Tibial artery (tissue), 4 donors: Measurements from ENCODE around the gene CAMSAP2.
A peak's percentile ranks its signal among the peaks of the same experiment; 100 is the strongest.
"Not testable (repeated sequence)": the region's sequence is repeated elsewhere in the genome, so short reads cannot be mapped to it uniquely, and the experiment has no call there.

ENCODE experiments used
- DNase-seq, 2 donors: peaks; one replicate each; pipeline ENCODE4 v3.0.0-alpha.2; 2019
- H3K27ac ChIP-seq, 2 donors: fragments of 200-600 bp; sonication (generic) in 1 of 2; 1 replicate in 1 of 2; 2 replicates in 1 of 2; pipeline ENCODE4 v1.5.1; 2018 to 2019; ENCODE audit warnings: mild to moderate bottlenecking in 1 of 2
- H3K27me3 ChIP-seq, 2 donors: fragments of 200-600 bp; sonication (generic) in 1 of 2; one replicate each; pipeline versions ENCODE4 v1.5.1 to v1.6.0; 2016 to 2019
- H3K36me3 ChIP-seq, 3 donors: fragments of 200-600 bp; sonication (generic) in 2 of 3; one replicate each; pipeline ENCODE4 v1.5.1; 2016 to 2019; ENCODE audit warnings: mild to moderate bottlenecking in 2 of 3
- H3K4me1 ChIP-seq, 4 donors: fragments of 200-600 bp; sonication (generic) in 2 of 4; 1 replicate in 3 of 4; 2 replicates in 1 of 4; pipeline ENCODE4 v1.5.1; 2016 to 2019
- H3K4me3 ChIP-seq, 2 donors: fragments of 200-600 bp; sonication (generic) in 1 of 2; 1 replicate in 1 of 2; 2 replicates in 1 of 2; pipeline ENCODE4 v1.5.1; 2018 to 2019; ENCODE audit warnings: mild to moderate bottlenecking in 2 of 2
- H3K9me3 ChIP-seq, 3 donors: fragments of 200-600 bp; sonication (generic) in 1 of 3; one replicate each; pipeline ENCODE4 v1.5.1; 2016 to 2019
- intact Hi-C: fragments of 100-400 bp; cut with DNase I; formaldehyde crosslinking; loops from one replicate; pipeline ENCODE4 v1.15.0; 2023; ENCODE audit warnings: low total_unique reads
- TF ChIP-seq, protein P1 (sequence below), 2 experiments: fragments of 200-600 bp in 1 of 2; fragments of 450-650 bp in 1 of 2; IDR thresholded peaks; one replicate each; pipeline ENCODE4 v1.5.1; 2017 to 2019; ENCODE audit warnings: antibody characterized with exemption in 2 of 2, mild to moderate bottlenecking in 1 of 2, moderate library complexity in 1 of 2

Gene CAMSAP2

DNA sequence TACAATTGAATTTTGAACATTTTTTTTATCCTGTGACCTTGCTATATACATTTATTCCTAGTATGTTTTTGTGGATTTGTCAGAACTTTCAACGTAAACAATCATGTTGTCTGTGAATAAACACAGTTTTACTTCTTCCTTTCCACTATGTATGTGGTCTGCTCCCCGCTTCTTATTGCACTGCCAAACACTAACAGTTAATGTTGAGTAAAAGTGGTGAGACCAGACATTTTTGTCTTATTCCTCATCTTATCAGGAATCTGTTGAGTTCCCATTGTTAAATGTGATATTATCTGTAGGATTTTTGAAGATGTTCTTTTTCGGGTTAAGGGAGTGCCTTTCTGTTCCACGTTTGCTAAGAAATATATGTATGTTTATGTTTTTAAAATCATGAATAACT lies 45.9 kb downstream of the CAMSAP2 start:
- TF ChIP-seq, protein P1, sequence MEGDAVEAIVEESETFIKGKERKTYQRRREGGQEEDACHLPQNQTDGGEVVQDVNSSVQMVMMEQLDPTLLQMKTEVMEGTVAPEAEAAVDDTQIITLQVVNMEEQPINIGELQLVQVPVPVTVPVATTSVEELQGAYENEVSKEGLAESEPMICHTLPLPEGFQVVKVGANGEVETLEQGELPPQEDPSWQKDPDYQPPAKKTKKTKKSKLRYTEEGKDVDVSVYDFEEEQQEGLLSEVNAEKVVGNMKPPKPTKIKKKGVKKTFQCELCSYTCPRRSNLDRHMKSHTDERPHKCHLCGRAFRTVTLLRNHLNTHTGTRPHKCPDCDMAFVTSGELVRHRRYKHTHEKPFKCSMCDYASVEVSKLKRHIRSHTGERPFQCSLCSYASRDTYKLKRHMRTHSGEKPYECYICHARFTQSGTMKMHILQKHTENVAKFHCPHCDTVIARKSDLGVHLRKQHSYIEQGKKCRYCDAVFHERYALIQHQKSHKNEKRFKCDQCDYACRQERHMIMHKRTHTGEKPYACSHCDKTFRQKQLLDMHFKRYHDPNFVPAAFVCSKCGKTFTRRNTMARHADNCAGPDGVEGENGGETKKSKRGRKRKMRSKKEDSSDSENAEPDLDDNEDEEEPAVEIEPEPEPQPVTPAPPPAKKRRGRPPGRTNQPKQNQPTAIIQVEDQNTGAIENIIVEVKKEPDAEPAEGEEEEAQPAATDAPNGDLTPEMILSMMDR (IDR thresholded peaks at IDR 0.05) = no peak
- intact Hi-C loops = no loop called here
- H3K27ac ChIP-seq = no peak overlapping the region
- peaks cover 0 to 3% (median 0%) of the 10 kb centered on the region in 3 donors for H3K9me3 ChIP-seq
- no peak for DNase-seq
- H3K27me3 ChIP-seq = no peaks in the 10 kb centered on the region
- H3K4me3 ChIP-seq = no peak overlapping the region
- peaks cover 0 to 29% (median 4%) of the 10 kb centered on the region in 4 donors for H3K4me1 ChIP-seq
- peaks cover 8 to 13% (median 13%) of the 10 kb centered on the region in 3 donors for H3K36me3 ChIP-seq

DNA sequence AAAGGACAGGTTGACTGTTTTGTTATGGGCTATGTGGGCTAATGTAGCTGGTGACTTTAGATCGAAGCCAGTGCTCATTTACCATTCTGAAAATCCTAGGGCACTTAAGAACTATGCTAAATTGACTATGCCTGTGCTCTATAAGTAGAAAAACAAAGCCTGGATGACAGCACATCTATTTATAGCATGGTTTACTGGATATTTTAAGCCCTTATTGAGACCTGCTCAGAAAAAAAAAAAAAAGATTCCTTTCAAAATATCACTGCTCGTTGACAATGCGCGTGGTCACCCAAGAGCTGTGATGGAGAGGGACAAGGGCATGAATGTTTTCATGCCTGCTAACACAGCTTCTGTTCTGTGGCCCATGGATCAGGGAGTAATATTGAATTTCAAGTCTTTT lies 48.1 kb downstream of the CAMSAP2 start:
- Histone ChIP-seq H3K27me3 (no peaks in the 10 kb centered on the region), H3K9me3 (peaks cover 0 to 3% (median 0%) of the 10 kb centered on the region in 3 donors), H3K4me3 (no peak overlapping the region), H3K36me3 (peaks cover 8 to 13% (median 11%) of the 10 kb centered on the region in 3 donors), H3K27ac (no peak overlapping the region), H3K4me1 (peaks cover 0 to 10% (median 0%) of the 10 kb centered on the region in 4 donors)
- TF ChIP-seq, protein P1 (IDR thresholded peaks at IDR 0.05) = no peak
- no peak for DNase-seq
- intact Hi-C loops = no loop called here

DNA sequence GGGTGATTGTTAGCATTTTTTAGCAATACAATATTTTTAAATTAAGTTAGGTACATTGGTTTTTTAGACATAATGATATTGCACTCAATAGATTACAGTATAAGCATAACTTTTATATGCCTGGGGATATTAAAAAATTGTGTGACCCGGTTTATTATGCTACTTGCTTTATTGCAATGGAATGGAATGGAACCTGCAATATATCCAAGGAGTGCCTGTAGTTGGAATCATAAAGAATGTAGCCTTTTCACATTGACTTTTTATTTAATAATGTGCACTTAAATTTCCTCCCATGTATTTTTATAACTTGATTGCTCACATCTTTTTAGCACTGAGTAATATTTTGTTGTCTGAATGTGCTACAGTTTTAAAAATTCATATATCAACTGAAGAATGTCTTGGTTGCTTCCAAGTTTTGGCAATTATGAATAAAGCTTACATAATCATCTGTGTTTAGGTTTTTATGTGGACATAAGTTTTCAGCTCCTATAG lies 49.2 kb downstream of the CAMSAP2 start:
- no peaks in the 10 kb centered on the region for H3K27me3 ChIP-seq
- no peak for DNase-seq
- H3K4me3 ChIP-seq = no peak overlapping the region
- intact Hi-C loops = no loop called here
- no peak overlapping the region for H3K27ac ChIP-seq
- TF ChIP-seq, protein P1 (IDR thresholded peaks at IDR 0.05) = no peak
- peaks cover 0 to 3% (median 0%) of the 10 kb centered on the region in 3 donors for H3K9me3 ChIP-seq
- H3K36me3 ChIP-seq = peaks cover 5 to 12% (median 9%) of the 10 kb centered on the region in 3 donors
- H3K4me1 ChIP-seq = peaks cover 0 to 10% (median 0%) of the 10 kb centered on the region in 4 donors

DNA sequence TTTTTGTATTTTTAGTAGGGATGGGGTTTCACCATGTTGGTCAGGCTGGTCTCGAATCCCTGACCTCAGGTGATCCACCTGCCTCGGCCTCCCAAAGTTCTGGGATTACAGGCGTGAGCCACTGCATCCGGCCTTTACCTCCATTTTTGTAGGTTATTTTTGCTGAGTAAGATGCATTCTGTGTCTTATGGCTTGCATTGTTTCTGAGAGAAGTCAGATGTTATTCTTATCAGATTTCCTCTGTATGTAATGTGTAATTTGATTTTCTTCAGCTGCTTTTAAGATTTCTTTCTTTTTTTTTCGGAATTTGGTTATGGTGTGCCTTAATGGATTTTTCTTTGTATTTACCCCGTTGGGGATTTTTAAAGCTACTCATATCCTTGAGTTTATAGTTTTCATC lies 52.3 kb downstream of the CAMSAP2 start:
- H3K36me3 ChIP-seq, H3K27ac ChIP-seq, H3K27me3 ChIP-seq, DNase-seq, intact Hi-C loops, H3K4me3 ChIP-seq, H3K9me3 ChIP-seq: not testable (repeated sequence)
- H3K4me1 ChIP-seq = peaks cover 0 to 34% (median 11%) of the 10 kb centered on the region in 4 donors

DNA sequence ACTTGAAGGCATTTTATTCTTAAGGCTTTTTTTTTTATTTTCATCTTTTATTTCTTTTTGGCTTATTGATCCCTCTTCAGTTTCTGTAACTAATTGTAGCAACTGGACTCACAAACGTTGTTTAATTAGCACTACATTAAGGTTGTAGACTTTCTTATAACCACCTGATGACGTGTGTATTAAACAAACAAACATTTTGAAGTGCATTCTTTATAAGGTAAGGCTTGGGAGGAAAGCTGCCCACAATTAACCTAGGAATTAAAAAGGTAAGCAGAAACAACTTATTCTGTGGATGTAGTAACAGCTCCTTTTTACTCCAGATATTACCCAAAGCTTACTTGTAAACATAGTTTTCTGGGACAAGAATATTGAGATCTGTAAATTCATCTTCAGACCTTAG lies 55.0 kb downstream of the CAMSAP2 start:
- Histone ChIP-seq H3K9me3 (no peaks in the 10 kb centered on the region), H3K27ac (no peak overlapping the region), H3K4me1 (peaks cover 0 to 29% (median 11%) of the 10 kb centered on the region in 4 donors), H3K27me3 (no peaks in the 10 kb centered on the region), H3K36me3 (no peaks in the 10 kb centered on the region), H3K4me3 (no peak overlapping the region)
- TF ChIP-seq, protein P1 (IDR thresholded peaks at IDR 0.05) = no peak
- intact Hi-C loops = no loop called here
- no peak for DNase-seq

DNA sequence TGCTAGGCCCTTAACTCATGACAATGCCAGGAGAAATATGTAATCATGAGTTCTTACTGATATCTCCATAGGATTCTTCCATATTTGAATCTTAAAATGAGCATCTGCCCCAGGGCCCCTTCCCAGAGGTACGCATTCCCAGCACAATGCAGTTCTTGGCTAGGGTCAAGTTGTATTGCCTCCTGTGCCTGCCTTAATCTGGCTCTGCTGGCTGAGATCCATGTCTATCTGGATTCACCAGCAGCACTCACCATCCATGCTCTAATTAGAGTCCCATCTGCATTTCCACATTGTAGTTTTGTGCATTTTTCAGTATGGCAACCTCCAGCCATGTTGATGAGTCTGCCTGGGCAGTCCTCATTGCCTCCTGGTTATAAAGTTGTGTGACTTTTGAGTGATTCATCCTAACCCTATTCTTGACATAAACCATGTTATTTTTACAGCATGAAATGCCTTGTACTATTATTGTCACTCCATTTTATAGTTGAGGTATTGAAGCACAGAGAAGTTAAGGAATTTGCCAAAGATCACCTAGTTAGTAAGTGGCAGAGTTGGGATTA lies 55.9 kb downstream of the CAMSAP2 start:
- Histone ChIP-seq H3K4me1 (peaks cover 0 to 27% (median 11%) of the 10 kb centered on the region in 4 donors), H3K4me3 (no peak overlapping the region), H3K27ac (peak overlapping the region in 1 of 2 donors; percentile 12), H3K36me3 (no peaks in the 10 kb centered on the region), H3K9me3 (no peaks in the 10 kb centered on the region), H3K27me3 (no peaks in the 10 kb centered on the region)
- TF ChIP-seq, protein P1 (IDR thresholded peaks at IDR 0.05) = no peak
- intact Hi-C loops = no loop called here
- DNase-seq = no peak
